GM19452 (cell line): ENCODE measurements around the gene XKRX.
A peak's percentile ranks its signal among the peaks of the same experiment; 100 is the strongest.

ENCODE experiments used
- ATAC-seq: cut with Tn5 transposase; IDR thresholded peaks from one replicate; pipeline ENCODE4 v1.9.1; 2021; ENCODE audit not compliant: unreplicated experiment

Gene XKRX

GRCh38 chrX:100928660-100929613, at the start of gene XKRX:
XKRX (minus strand) TSS chrX:100928917; CDS start chrX:100928304, 613 bp downstream.
- ATAC-seq, result peak; percentile 69

GRCh38 chrX:100976211-100976610, 47.5 kb upstream of the XKRX start:
- ATAC-seq, result no peak

- ATAC-seq, result no peak
These were observed 46.5 kb upstream of the XKRX start for GRCh38 chrX:100975212-100975611.

- ATAC-seq, result no peak
These were observed 44.7 kb upstream of the XKRX start for GRCh38 chrX:100973411-100973810.

- ATAC-seq, result no peak
These were observed 41.2 kb upstream of the XKRX start for GRCh38 chrX:100969936-100970335.

- ATAC-seq, result no peak
These were observed 40.7 kb upstream of the XKRX start, which contains the start of gene ARL13A for GRCh38 chrX:100969408-100969807. ARL13A (plus strand) TSS chrX:100969708; CDS start chrX:100973690, 3,982 bp downstream.

- ATAC-seq, result no peak
These were observed 35.6 kb upstream of the XKRX start for GRCh38 chrX:100964362-100964761.

- ATAC-seq, result no peak
These were observed 34.1 kb upstream of the XKRX start for GRCh38 chrX:100962811-100963210.

- ATAC-seq, result no peak
These were observed 19.8 kb upstream of the XKRX start for GRCh38 chrX:100948557-100948956.

GRCh38 chrX:100946299-100946927, 17.7 kb upstream of the XKRX start:
- ATAC-seq, result no peak

GRCh38 chrX:100944601-100945000, 15.9 kb upstream of the XKRX start:
- no peak for ATAC-seq

- ATAC-seq, result no peak
These were observed 10.6 kb upstream of the XKRX start for GRCh38 chrX:100939333-100939732.

GRCh38 chrX:100935767-100936166, 7.0 kb upstream of the XKRX start:
- no peak for ATAC-seq

- peak; percentile 35 for ATAC-seq
These were observed 3.2 kb upstream of the XKRX start for GRCh38 chrX:100931925-100932285.

GRCh38 chrX:100931218-100931924, 2.7 kb upstream of the XKRX start:
- ATAC-seq, result peak; percentile 68

GRCh38 chrX:100926453-100926852, 2.3 kb downstream of the XKRX start:
- no peak for ATAC-seq

GRCh38 chrX:100924375-100924774, 4.3 kb downstream of the XKRX start:
- no peak for ATAC-seq

GRCh38 chrX:100915562-100915961, 13.2 kb downstream of the XKRX start:
- no peak for ATAC-seq

- ATAC-seq, result no peak
These were observed 15.6 kb downstream of the XKRX start for GRCh38 chrX:100913111-100913510.

GRCh38 chrX:100911731-100912130, 17.0 kb downstream of the XKRX start:
- ATAC-seq, result no peak

- ATAC-seq, result no peak
These were observed 23.1 kb downstream of the XKRX start for GRCh38 chrX:100905620-100906019.

- ATAC-seq, result no peak
These were observed 24.3 kb downstream of the XKRX start for GRCh38 chrX:100904433-100904832.
